Measurements from ENCODE around the gene LHPP.

Gene LHPP

GRCh38 chr10:124648738-124649137, 187.1 kb downstream of the LHPP start:
- peak; percentile 16 for DNase-seq

GRCh38 chr10:124649214-124649613, 187.6 kb downstream of the LHPP start:
- DNase-seq = no peak

DNA sequence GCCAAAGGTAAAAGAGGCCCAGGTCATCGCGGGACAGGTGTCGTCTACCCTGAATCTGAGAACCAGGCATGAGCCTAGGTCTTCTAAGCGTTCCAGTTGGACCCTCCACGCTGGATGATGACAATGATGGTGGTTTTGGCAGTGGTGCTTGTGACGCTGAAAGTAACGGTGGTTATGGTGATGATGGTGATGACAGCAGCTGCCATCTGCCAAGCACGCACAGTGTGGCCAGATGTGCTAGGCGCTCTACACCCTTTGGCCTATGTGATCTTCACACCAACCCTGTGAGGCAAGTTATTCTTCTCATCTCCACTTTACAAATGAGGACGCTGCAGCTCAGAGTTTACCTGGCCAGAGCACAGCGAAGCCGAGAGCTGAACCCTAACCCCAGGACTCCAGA, 188.6 kb downstream of the LHPP start:
- no peak for DNase-seq

GRCh38 chr10:124650820-124651401, 189.3 kb downstream of the LHPP start:
- DNase-seq = no peak

DNA sequence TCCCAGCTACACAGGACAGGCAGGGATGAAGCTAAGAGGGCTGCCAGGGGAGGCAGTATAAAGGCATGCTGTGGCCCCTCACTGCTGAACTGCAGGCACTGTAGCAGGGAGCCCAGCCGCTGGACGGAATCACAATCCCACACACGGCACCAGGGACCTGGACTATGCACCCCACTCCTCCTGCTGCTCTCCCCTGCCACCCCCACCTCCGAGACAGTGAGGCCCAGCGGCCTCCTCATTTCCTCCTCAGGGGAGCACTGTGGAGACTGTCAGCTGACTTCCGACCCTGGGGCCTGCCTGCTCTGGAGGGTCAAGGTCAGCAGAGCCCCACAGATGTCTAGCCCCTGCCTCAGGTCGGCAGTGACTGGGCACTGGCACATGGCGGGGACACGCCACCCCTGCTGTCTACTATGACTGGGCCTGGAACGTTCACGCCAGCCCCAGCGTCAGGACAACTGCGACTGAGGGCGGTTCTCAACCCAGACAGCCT, 189.8 kb downstream of the LHPP start:
- no peak for DNase-seq

DNA sequence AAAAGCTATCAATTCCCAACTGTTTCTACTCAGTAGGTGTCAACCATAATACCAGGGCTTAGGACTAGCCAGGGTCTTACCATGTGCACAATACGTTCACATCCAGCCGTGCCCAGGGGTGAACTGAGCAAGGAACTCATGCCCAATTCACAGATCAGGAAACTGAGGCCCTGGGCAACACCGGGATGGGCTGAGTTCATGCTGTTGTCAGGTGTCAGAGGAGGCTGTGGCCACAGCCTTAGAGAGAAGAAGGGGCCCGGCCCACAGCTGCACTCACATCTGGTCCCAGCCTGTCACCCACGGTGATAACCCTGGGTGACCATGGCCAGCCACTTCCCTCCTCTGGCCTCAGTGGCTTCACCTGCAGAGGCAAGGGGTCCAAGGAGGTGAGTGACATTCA, 190.6 kb downstream of the LHPP start:
- no peak for DNase-seq

- no peak for DNase-seq
Observed at GRCh38 chr10:124652701-124653100, 191.1 kb downstream of the LHPP start.

- DNase-seq = no peak
Observed at GRCh38 chr10:124653311-124653710, 191.7 kb downstream of the LHPP start.

DNA sequence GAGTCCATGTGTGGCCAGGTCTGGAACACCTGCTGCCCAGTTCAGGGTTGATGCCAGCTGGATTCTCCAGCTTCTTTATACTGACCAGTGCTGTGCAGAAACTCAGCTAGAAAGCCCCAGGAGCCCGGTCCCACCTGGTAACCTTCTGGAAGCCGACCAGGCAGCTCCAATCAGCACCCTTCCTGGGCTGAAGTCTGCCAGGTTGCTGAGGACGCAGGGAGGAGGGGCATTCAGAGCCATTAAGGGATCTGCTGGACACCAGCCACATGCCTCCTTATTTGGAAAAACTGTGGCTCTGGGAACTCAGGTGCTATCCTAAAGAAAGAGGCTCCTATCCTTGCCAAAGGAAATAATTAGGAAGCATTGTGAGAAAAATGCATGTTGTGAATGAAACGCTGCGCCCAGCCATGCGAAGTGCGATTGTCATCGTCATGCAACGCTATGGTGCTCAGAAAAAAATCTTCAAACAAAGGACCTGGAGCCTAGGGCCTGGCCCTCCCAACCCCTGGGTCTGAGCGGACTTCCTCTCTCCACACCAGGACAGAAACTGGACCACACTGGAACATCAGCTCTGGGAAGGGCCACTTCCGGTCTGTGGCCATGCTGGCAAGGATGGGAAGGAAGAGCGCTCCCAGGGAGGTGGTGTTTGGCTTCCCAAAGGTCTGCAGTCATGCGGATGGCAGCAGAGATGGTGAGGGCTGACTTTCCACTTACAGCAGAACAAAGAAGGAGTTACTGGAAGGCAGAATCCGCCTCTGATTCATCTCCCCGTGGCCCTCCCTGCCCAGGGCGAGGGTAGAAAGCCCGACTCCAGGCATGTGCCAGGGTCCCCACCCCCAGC, 192.4 kb downstream of the LHPP start:
- no peak for DNase-seq

- no peak for DNase-seq
Observed at GRCh38 chr10:124654686-124655085, 193.1 kb downstream of the LHPP start.

DNA sequence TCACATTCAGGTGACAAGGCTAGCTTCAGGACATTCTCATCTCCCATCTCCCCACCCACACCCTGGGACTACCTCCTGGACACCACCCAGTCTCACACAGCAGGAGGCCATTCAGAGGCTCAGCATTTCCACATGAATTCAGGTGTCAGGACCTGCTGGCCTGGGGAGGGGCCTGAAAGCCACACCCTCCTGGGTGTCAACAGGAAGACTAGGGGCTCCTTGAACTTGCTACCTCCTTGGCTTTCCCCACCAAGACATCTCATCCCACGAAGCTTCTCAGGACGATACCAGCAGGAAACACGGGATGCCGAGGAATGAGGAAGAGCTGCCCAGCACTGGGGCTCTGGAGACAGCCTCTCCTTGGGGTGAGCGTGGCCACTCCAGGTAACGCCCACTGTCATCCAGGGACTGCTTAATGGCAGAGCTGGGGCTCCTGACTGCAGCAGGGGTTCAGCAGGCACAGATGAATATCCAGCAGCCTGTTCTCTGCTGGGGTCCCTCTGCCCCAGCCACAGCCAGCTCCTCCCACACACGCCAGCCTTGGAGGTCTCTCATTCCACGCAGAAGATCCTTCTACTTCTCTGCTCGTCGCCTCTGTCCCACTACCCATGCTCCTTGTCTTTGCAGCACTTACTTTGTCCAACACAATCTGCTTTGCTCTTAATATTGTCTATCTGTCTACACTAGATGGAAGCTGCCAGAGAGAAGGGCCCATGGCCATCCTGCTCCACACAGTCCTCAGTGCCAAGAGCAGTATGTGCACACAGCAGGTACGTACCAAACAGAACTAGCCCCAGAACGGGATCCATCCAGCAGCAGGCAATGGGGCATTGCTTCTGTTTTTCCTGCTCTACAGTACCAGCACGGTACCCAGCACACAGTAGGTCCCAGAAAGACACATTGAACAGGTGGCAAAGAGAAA, 193.8 kb downstream of the LHPP start:
- DNase-seq = no peak

DNA sequence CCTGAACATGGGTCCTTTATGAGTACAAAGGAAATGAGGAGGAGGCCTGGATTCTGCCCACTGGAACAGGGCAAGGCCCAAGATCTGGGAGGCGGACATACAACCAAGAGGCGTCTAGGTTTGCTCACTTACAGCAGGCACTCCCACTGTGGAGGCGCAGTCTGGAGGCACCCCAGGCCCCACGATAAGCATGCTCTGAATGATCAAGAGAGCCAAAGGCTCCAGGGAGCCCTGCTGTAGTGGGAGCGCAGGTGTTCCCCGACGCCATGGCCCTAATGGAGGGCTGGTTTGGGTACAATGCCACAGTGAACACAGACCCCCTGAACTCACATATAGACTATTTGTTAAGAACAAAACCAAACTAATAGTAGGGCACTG, 194.5 kb downstream of the LHPP start:
- DNase-seq = no peak

- DNase-seq = no peak
Observed at GRCh38 chr10:124656541-124656940, 194.9 kb downstream of the LHPP start.

DNA sequence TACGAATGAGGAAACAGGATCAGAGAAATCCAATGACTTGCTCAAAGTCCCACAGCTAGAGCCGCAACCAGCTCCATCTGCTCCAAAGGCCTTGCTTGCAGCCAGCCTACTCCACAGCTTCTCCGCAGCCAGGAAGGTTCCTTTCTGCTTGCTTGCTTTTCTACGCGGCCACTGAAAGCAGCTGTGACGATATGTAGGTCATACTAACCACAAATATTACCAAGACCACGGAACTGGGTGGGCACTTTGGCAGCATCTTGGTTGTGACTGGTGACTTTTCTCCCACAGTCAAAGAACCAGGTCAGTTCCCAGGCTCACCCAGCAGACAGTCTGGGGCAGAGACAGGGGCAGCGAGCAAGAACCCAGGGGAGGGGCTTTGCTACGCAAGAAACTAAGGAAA, 196.2 kb downstream of the LHPP start:
- DNase-seq = no peak

GRCh38 chr10:124658591-124659242, 197.1 kb downstream of the LHPP start:
- DNase-seq = no peak

DNA sequence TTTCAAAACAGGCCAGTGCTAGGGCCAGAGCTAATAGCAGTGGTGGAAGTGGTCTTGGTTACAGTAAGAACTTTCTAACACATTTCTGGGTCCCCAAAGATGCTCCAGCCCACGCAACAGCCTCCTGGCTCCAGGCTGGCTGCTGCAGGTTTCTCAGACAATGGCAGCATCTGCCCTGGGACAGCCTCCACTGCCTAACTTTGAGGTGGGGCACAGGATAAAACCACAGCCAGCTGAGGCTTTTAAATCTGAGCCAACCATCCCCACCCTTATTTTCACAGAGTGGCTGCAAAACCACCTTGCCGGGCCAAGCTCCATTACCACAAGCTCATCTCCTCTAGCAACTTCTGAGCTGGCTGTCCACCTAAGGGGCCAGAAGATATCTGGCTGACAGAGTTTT, 197.8 kb downstream of the LHPP start:
- no peak for DNase-seq

DNA sequence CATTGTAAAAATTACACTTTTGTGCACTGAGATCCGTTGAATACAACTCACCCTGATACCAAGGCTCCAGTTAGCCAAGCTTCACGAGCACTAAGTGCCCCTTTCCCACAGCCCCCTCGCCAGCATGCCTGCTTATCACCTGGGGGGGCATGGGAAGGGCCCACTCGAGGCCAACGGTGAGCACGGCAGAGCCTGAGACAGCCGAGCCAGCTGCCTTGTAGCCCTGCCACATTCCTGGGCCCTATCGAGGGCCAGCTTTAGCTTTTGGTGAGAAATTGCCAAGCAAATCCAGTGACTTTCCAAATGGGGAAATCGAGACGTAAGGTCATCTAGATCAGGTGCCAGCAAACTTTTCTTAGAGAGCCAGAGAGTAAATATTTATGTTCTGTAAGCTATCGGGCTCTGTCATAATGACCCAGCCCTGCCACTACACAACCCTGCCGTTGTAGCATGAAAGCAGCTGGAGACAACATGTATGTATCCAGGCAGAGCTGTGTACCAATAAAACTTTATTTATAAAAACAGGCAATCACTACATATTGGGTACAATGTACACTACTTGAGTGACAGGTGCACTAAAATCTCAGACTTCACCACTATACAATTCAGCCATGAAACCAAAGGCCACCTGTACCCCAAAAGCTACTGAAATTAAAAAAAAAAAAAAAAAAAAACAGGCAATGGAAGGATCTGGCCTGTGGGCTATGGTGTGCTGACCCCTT, 198.9 kb downstream of the LHPP start:
- no peak for DNase-seq

DNA sequence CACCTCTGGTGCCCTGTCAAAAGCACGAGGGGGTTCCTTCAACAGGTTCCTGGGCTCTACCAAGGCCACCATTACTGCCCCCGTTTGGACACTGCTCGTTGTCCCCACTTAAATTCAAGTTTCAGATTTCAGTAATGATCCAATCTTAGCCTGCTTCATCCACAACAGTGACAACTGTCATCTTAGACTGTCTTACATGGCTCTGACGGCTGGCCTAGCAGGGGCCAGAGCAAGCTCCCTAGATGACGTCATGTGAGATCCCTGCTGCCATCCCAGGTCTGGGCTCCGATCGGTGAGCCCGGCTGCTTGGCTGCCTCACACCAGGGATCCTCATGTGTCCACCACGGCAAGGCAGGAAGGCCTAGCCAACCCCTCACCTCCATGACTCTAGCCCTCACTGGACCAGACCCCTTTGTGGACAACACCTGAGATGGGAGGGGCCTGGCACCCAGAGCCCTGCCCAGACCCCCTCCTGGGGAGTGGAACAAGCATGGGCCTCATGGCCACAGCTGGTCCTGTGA, 200.1 kb downstream of the LHPP start:
- DNase-seq = no peak

DNA sequence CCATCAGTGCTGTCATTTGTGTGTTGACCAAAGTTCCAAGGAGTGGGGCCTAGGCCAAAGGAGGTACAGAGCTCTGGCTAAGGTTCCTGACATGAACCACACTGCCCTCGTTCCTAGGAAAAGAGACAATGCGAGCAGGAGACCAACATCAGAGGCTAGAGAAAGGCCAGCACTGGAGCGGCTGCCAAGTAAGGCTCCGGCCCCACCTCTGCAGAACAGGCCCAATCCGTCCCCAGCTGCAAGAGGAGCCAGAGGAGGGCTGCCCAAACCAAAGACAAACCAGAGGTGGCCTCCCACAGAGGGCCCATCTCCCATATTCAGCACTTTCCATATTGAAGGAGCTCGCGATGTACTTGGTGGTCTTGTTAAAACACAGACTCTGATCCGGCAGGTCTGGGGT, 201.6 kb downstream of the LHPP start:
- no peak for DNase-seq
